Large intestine (tissue), 3 donors: Measurements from ENCODE around the gene ZACN. TPM values are rescaled to one million over a fixed set of nuclear protein-coding genes. Genes with fewer than 3 reads are reported as not detected.

Experiments
- DNase-seq, 2 donors: peaks; one replicate each; pipeline versions ENCODE4 v3.0.0 to v3.0.0-alpha.2; 2013
- H3K27ac ChIP-seq: one replicate; pipeline ENCODE4 v1.5.1; 2013; ENCODE audit warnings: low read length
- H3K27me3 ChIP-seq: 2 replicates; pipeline ENCODE4 v1.6.1; 2013; ENCODE audit warnings: low read length; ENCODE audit not compliant: control insufficient read depth, insufficient read depth
- H3K36me3 ChIP-seq: 2 replicates; pipeline ENCODE4 v1.6.1; 2013; ENCODE audit warnings: low read length; ENCODE audit not compliant: control insufficient read depth, insufficient read depth
- H3K4me1 ChIP-seq: one replicate; pipeline ENCODE4 v1.6.1; 2013; ENCODE audit warnings: low read length; ENCODE audit not compliant: control insufficient read depth, insufficient read depth
- H3K4me3 ChIP-seq: one replicate; pipeline ENCODE4 v1.5.1; 2013; ENCODE audit warnings: low read length
- H3K9me3 ChIP-seq: one replicate; pipeline ENCODE4 v1.6.1; 2013; ENCODE audit warnings: mild to moderate bottlenecking, low read depth, low read length, moderate library complexity; ENCODE audit not compliant: control insufficient read depth
- WGBS: methylation state at CpG from one replicate; pipeline ENCODE4 v1.1.5; 2013; ENCODE audit warnings: low lambda C conversion rate; ENCODE audit not compliant: insufficient coverage; 5-methylcytosine and 5-hydroxymethylcytosine counted together
- polyA plus RNA-seq: library from polyadenylated mRNA; unstranded; fragments of 120-200 nt; gene quantifications from one replicate; pipeline ENCODE4 v1.2.1, GENCODE V29; 2013

The ZACN gene
- polyA plus RNA-seq, 1 donor: 23.7 TPM

DNA sequence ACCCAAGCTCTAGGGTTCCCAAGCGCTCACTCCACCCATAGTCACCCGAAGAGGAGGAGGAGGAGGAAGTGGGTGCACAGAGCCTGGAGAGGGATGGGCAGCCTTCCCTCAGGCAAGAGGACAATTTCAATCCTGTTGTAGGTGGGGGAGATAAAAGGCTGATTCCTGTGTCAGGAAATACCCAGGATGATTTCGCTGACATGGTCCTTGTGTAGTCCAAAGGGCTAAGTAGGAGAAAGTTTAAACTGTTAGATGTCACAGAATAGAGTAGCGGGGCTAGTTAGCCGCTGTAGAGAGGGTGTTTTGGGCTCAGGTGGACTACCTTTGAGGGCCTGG is 25.9 kb downstream of the ZACN start:
- H3K27me3 ChIP-seq: no peaks in the 10 kb centered on the region
- peaks cover 3% of the 10 kb centered on the region for H3K9me3 ChIP-seq
- peaks cover 16% of the 10 kb centered on the region for H3K4me1 ChIP-seq
- H3K4me3 ChIP-seq: no peak overlapping the region
- no CpG with 5 or more reads among the region's 5 CpGs for whole genome bisulfite sequencing
- peak; percentile 38 to 55 for DNase-seq
- peaks cover 18% of the 10 kb centered on the region for H3K36me3 ChIP-seq
- H3K27ac ChIP-seq: peak overlapping the region; percentile 12

GRCh38 chr17:76106703-76107102 is 27.7 kb downstream of the ZACN start:
- WGBS: no CpG with 5 or more reads among the region's 3 CpGs
- Histone ChIP-seq H3K9me3 (peaks cover 3% of the 10 kb centered on the region), H3K4me1 (peaks cover 16% of the 10 kb centered on the region), H3K36me3 (peaks cover 5% of the 10 kb centered on the region), H3K27ac (peak overlapping the region; percentile 45), H3K4me3 (no peak overlapping the region), H3K27me3 (no peaks in the 10 kb centered on the region)
- no peak for DNase-seq

GRCh38 chr17:76107509-76107908 is 28.5 kb downstream of the ZACN start:
- Histone ChIP-seq H3K4me3 (no peak overlapping the region), H3K4me1 (peaks cover 13% of the 10 kb centered on the region), H3K27me3 (no peaks in the 10 kb centered on the region), H3K27ac (no peak overlapping the region), H3K36me3 (no peaks in the 10 kb centered on the region), H3K9me3 (peaks cover 3% of the 10 kb centered on the region)
- no peak for DNase-seq
- WGBS: 85% methylated on average over 2 of the region's 6 CpGs

DNA sequence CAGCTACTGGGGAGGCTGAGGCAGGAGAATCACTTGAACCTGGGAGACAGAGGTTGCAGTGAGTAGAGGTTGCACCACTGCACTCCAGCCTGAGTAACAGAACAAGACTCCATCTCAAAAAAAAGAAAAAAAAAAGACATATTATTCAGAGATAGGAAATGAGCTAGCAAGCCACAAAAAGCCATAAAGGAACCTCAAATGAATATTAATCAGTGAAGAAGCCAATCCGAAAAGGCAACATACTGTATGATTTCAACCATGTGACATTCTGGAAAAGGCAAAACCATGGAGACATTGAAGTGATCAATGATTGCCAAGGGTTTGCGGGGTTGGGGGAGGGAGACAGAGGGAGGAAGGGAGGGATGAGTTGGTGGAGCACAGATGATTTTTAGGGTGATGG is 33.0 kb downstream of the ZACN start:
- Histone ChIP-seq H3K9me3 (no peaks in the 10 kb centered on the region), H3K4me3 (no peak overlapping the region), H3K4me1 (no peaks in the 10 kb centered on the region), H3K27ac (no peak overlapping the region), H3K36me3 (no peaks in the 10 kb centered on the region), H3K27me3 (no peaks in the 10 kb centered on the region)
- no peak for DNase-seq
- no CpG with 5 or more reads among the region's 2 CpGs for WGBS

GRCh38 chr17:76115138-76115754 is 36.3 kb downstream of the ZACN start:
- no peak overlapping the region for H3K4me3 ChIP-seq
- H3K27me3 ChIP-seq: no peaks in the 10 kb centered on the region
- H3K4me1 ChIP-seq: no peaks in the 10 kb centered on the region
- no CpG with 5 or more reads among the region's 7 CpGs for WGBS
- no peak overlapping the region for H3K27ac ChIP-seq
- no peaks in the 10 kb centered on the region for H3K36me3 ChIP-seq
- DNase-seq: no peak
- no peaks in the 10 kb centered on the region for H3K9me3 ChIP-seq

GRCh38 chr17:76119409-76120371 is 40.7 kb downstream of the ZACN start:
- Histone ChIP-seq H3K27ac (no peak overlapping the region), H3K27me3 (no peaks in the 10 kb centered on the region), H3K36me3 (no peaks in the 10 kb centered on the region), H3K4me3 (no peak overlapping the region), H3K4me1 (peaks cover 3% of the 10 kb centered on the region), H3K9me3 (no peaks in the 10 kb centered on the region)
- no CpG with 5 or more reads among the region's 19 CpGs for WGBS
- no peak for DNase-seq

GRCh38 chr17:76120658-76121008 is 41.7 kb downstream of the ZACN start:
- no peaks in the 10 kb centered on the region for H3K36me3 ChIP-seq
- no peak for DNase-seq
- H3K4me3 ChIP-seq: no peak overlapping the region
- H3K27me3 ChIP-seq: no peaks in the 10 kb centered on the region
- no peak overlapping the region for H3K27ac ChIP-seq
- H3K4me1 ChIP-seq: peaks cover 3% of the 10 kb centered on the region
- no CpG with 5 or more reads among the region's 5 CpGs for WGBS
- no peaks in the 10 kb centered on the region for H3K9me3 ChIP-seq

DNA sequence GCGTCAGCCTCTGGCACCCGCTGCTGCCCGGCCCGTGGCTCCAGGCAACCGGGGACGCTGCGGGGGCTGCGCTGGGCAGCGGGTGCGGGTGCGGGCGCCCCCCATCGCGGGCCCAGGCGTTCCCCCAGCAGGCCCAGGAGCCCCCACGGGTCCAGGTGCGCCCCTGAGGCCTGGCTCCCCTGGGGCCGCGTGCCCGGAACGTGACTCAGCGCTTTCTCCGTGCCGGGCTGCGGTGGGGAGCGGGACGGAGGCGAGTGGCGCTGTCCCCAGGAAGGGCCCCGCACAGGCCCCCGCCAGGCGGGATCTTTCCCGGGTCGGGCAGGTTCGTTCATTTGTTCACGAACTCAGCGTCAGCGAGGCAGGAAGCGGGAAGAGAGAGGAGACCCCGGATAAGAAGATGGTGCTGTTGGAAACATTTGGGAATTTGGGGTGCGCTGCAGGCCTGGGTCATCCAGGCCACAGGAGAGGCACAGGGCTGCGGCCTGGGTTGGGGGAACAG is 43.0 kb downstream of the ZACN start:
- Histone ChIP-seq H3K9me3 (no peaks in the 10 kb centered on the region), H3K36me3 (no peaks in the 10 kb centered on the region), H3K27ac (no peak overlapping the region), H3K4me3 (peak overlapping the region; percentile 24), H3K4me1 (peaks cover 3% of the 10 kb centered on the region), H3K27me3 (no peaks in the 10 kb centered on the region)
- DNase-seq: peak in 1 of 2 donors; percentile 17
- no CpG with 5 or more reads among the region's 42 CpGs for WGBS

- WGBS: 100% methylated on average over 1 of the region's 24 CpGs
- no peaks in the 10 kb centered on the region for H3K9me3 ChIP-seq
- H3K4me3 ChIP-seq: no peak overlapping the region
- H3K36me3 ChIP-seq: no peaks in the 10 kb centered on the region
- no peak overlapping the region for H3K27ac ChIP-seq
- H3K4me1 ChIP-seq: peaks cover 3% of the 10 kb centered on the region
- no peaks in the 10 kb centered on the region for H3K27me3 ChIP-seq
- DNase-seq: peak in 1 of 2 donors; percentile 6
Observed at GRCh38 chr17:76122431-76123190, 43.6 kb downstream of the ZACN start.

- Histone ChIP-seq H3K27me3 (no peaks in the 10 kb centered on the region), H3K4me3 (no peak overlapping the region), H3K27ac (no peak overlapping the region), H3K4me1 (peaks cover 3% of the 10 kb centered on the region), H3K36me3 (no peaks in the 10 kb centered on the region), H3K9me3 (no peaks in the 10 kb centered on the region)
- no peak for DNase-seq
- WGBS: 50% methylated on average over 2 of the region's 5 CpGs
Observed at GRCh38 chr17:76123191-76123499, 44.2 kb downstream of the ZACN start.
